Colonic mucosa (tissue), 4 donors: ENCODE results near the gene MAZ. TPM values are rescaled to one million over a fixed set of nuclear protein-coding genes. Genes with fewer than 3 reads are reported as not detected.
A peak's percentile ranks its signal among the peaks of the same experiment; 100 is the strongest.

ENCODE experiments used
- DNase-seq: peaks from one replicate; pipeline ENCODE4 v3.0.0-alpha.2; 2020
- H3K27ac ChIP-seq: fragments of 200-600 bp; one replicate; pipeline ENCODE4 v1.8.0; 2021
- H3K27me3 ChIP-seq: fragments of 200-600 bp; one replicate; pipeline ENCODE4 v1.8.0; 2021
- H3K36me3 ChIP-seq: fragments of 200-600 bp; one replicate; pipeline ENCODE4 v1.8.0; 2021
- H3K4me1 ChIP-seq: fragments of 200-600 bp; one replicate; pipeline ENCODE4 v1.8.0; 2021; ENCODE audit warnings: mild to moderate bottlenecking
- H3K4me3 ChIP-seq: fragments of 200-600 bp; one replicate; pipeline ENCODE4 v1.8.0; 2021
- H3K9ac ChIP-seq, 2 donors: one replicate each; pipeline ENCODE4 v1.7.0; 2013; ENCODE audit warnings: control low read depth in 2 of 2, low read depth in 2 of 2, low read length in 2 of 2
- H3K9me3 ChIP-seq: fragments of 200-600 bp; one replicate; pipeline ENCODE4 v1.8.0; 2021
- intact Hi-C: fragments of 100-400 bp; cut with DNase I; formaldehyde crosslinking; loops from one replicate; pipeline ENCODE4 v1.14.1; 2022
- total RNA-seq, 2 donors: library from RNA; stranded (reverse); fragmentation: NEBNext Ultra II Directional in 1 of 2; extraction: Animal tissue kit (Norgen Biotek cat#: 25700) in 1 of 2; gene quantifications; one replicate each; pipeline ENCODE4 v1.2.1, GENCODE V29; 2021
- TF ChIP-seq, protein P1 (sequence below): fragments of 200-600 bp; IDR thresholded peaks from one replicate; pipeline ENCODE4 v1.8.0; 2022; ENCODE audit warnings: antibody characterized with exemption, mild to moderate bottlenecking
- donor health status: healthy.
- donor health status: DM: no; HTN: no; CAD: no.
- donor health status: DM: no; HTN: no; CAD: no.

Gene MAZ
- total RNA-seq, 2 donors from 2014 or later, result 286 to 441 TPM

DNA sequence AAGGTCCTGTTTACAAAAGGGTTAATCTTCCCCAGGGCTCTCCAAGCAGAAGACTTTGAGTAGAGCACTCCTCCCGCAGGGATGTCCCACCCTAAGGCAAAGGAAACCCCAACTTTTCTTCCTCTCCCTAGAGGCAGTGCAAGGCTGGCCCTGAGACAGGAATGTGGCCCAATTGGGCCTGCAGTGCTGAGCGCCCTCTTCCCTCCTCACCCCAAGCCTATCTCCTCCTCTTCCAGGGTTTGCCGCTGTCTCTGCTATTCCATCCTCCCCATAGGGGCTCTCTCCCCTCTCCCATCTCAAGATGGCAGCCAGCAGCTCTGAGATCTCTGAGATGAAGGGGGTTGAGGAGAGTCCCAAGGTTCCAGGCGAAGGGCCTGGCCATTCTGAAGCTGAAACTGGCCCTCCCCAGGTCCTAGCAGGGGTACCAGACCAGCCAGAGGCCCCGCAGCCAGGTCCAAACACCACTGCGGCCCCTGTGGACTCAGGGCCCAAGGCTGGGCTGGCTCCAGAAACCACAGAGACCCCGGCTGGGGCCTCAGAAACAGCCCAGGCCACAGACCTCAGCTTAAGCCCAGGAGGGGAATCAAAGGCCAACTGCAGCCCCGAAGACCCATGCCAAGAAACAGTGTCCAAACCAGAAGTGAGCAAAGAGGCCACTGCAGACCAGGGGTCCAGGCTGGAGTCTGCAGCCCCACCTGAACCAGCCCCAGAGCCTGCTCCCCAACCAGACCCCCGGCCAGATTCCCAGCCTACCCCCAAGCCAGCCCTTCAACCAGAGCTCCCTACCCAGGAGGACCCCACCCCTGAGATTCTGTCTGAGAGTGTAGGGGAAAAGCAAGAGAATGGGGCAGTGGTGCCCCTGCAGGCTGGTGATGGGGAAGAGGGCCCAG lies 6.7 kb downstream of the MAZ start:
- Histone ChIP-seq H3K36me3 (no peaks in the 10 kb centered on the region), H3K4me3 (peak overlapping the region; percentile 49), H3K27me3 (no peaks in the 10 kb centered on the region), H3K27ac (peak overlapping the region; percentile 88), H3K4me1 (peaks cover 41% of the 10 kb centered on the region), H3K9ac (peak overlapping the region; percentile 55 to 66), H3K9me3 (no peaks in the 10 kb centered on the region)
- intact Hi-C loops, result loop anchor here (5.0 kb wide), 1 partner anchor 39 kb away; no protein-coding TSS in a partner anchor
- no peak for DNase-seq
- TF ChIP-seq, protein P1, sequence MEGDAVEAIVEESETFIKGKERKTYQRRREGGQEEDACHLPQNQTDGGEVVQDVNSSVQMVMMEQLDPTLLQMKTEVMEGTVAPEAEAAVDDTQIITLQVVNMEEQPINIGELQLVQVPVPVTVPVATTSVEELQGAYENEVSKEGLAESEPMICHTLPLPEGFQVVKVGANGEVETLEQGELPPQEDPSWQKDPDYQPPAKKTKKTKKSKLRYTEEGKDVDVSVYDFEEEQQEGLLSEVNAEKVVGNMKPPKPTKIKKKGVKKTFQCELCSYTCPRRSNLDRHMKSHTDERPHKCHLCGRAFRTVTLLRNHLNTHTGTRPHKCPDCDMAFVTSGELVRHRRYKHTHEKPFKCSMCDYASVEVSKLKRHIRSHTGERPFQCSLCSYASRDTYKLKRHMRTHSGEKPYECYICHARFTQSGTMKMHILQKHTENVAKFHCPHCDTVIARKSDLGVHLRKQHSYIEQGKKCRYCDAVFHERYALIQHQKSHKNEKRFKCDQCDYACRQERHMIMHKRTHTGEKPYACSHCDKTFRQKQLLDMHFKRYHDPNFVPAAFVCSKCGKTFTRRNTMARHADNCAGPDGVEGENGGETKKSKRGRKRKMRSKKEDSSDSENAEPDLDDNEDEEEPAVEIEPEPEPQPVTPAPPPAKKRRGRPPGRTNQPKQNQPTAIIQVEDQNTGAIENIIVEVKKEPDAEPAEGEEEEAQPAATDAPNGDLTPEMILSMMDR, result no peak

DNA sequence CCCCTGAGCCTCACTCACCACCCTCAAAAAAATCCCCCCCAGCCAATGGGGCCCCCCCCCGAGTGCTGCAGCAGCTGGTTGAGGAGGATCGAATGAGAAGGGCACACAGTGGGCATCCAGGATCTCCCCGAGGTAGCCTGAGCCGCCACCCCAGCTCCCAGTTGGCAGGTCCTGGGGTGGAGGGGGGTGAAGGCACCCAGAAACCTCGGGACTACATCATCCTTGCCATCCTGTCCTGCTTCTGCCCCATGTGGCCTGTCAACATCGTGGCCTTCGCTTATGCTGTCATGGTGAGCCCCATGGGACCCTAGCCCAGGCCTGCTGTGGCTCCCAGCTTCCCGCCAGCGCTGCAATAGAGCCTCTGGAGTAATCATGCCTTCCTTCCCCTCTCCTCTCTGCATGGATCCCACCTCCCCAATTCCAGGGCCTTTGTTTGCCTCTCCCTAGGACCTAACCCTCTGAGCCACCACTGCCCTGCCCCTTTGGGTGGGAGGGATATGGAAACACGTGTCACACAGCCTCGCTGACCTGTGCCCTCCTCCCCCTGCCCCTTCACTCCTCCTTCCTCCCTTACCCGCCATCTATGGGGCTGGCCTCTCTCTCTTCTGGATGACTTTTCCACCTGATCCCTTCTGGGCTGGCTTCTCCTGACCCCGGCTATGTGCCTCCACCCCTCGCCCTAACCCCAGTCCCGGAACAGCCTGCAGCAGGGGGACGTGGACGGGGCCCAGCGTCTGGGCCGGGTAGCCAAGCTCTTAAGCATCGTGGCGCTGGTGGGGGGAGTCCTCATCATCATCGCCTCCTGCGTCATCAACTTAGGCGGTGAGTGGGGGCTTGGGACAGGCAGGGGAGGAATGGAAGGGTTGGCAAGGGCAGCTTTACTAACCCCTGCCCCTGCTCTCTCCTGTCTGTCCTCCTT lies 7.6 kb downstream of the MAZ start:
- no peak overlapping the region for H3K4me3 ChIP-seq
- peaks cover 40% of the 10 kb centered on the region for H3K4me1 ChIP-seq
- TF ChIP-seq, protein P1, result no peak

DNA sequence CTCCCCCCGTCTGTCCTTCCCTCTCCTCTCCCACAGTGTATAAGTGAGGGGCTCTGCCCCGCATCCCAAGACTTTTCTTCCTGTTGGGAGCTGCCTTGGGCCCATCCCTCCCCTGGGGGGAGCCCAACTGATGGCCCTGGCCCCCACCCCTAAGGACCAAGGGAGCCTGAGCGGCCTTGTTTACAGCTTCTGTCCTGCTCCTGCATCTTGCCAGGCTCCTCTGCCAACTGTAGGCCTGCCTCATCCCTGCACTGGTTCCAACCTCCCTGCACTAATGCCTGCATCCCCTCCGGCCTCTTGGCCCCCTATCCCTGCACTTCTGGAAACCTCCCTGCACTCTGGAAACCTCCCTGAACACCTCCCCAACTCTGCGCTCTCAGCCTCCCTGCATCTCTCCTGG lies 8.3 kb downstream of the MAZ start:
- TF ChIP-seq, protein P1, result no peak
- no peak for DNase-seq
- H3K27ac ChIP-seq, result peak overlapping the region; percentile 95
- peaks cover 38% of the 10 kb centered on the region for H3K4me1 ChIP-seq
- no peaks in the 10 kb centered on the region for H3K27me3 ChIP-seq
- intact Hi-C loops, result loop anchor here (5.0 kb wide), 1 partner anchor 38 kb away; no protein-coding TSS in a partner anchor
- H3K36me3 ChIP-seq, result no peaks in the 10 kb centered on the region
- no peak overlapping the region for H3K4me3 ChIP-seq
- H3K9ac ChIP-seq, result peak overlapping the region; percentile 14 to 66
- H3K9me3 ChIP-seq, result no peaks in the 10 kb centered on the region

More for the DNA sequence above, 7.6 kb downstream of the MAZ start:
- H3K9ac ChIP-seq, result peak overlapping the region; percentile 16 to 28
- intact Hi-C loops, result loop anchor here (5.0 kb wide), 1 partner anchor 38 kb away; no protein-coding TSS in a partner anchor
- no peaks in the 10 kb centered on the region for H3K27me3 ChIP-seq
- H3K27ac ChIP-seq, result no peak overlapping the region
- H3K9me3 ChIP-seq, result no peaks in the 10 kb centered on the region
- no peak for DNase-seq
- no peaks in the 10 kb centered on the region for H3K36me3 ChIP-seq

DNA sequence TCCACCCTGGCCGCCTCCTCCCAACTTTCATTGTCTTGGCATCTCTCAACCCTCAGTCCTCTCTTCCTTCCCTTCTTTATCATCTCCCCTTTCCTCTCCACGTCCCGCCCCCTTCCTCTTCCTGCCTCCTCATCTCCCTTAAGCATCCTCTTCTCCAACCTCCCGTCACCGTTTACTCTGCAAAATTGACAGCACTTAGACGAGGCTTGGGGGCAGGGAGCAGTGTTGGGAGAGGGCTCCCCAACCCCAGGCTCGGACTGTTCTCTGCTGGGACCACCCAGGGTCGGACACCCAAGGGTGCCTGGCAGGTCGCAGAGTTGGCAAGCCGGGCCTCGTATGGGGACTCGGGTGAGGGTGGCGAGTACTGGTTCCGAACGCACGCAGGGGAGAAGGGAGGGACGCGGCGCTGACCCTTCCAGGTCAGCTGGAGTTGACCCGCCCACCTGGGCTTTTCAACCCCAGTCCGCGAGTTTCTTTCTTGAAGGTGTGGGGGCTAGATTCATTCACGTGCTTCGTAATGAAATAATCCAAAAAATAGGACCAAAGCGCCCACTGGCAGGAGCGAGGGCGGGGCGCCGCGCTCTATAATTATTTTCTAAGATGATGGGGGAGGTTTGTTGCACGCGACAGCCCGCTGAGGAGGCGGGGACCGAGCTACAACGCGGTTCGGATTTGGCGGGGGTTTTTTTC lies 8.8 kb downstream of the MAZ start:
- Histone ChIP-seq H3K27me3 (no peaks in the 10 kb centered on the region), H3K9ac (peak overlapping the region; percentile 48 to 96), H3K27ac (peak overlapping the region; percentile 95), H3K4me3 (peak overlapping the region; percentile 67), H3K9me3 (no peaks in the 10 kb centered on the region), H3K36me3 (no peaks in the 10 kb centered on the region), H3K4me1 (peaks cover 32% of the 10 kb centered on the region)
- TF ChIP-seq, protein P1, result no peak
- peak; percentile 56 for DNase-seq
- intact Hi-C loops, result no loop called here
